ENCODE measurements around the gene HOXD11.

The HOXD11 gene

DNA sequence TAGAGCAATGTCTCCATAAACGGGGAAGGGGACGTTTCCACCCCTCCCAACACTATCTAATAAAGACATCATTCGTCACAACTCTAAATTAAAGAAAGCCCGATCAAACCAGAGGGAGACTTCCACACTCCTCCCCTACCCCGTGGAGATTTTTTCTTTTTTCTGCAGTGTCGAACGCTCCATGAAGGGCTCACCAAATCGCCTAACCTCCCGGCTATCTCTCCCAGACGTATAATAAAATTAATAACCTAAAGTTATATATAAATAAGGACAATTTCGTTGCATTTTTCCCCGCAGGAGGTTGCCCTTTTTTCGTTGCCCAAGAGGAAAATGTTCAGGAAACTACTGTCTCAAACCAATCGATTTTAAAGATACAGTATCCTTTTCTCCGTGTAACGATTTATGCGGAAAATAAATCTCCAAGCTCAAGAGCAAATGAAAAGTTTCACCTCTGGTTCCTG lies 25.7 kb upstream of the HOXD11 start:
- in situ Hi-C loops (cut with MboI; ENCODE audit: low sequenced_read_pairs), result no loop called here

DNA sequence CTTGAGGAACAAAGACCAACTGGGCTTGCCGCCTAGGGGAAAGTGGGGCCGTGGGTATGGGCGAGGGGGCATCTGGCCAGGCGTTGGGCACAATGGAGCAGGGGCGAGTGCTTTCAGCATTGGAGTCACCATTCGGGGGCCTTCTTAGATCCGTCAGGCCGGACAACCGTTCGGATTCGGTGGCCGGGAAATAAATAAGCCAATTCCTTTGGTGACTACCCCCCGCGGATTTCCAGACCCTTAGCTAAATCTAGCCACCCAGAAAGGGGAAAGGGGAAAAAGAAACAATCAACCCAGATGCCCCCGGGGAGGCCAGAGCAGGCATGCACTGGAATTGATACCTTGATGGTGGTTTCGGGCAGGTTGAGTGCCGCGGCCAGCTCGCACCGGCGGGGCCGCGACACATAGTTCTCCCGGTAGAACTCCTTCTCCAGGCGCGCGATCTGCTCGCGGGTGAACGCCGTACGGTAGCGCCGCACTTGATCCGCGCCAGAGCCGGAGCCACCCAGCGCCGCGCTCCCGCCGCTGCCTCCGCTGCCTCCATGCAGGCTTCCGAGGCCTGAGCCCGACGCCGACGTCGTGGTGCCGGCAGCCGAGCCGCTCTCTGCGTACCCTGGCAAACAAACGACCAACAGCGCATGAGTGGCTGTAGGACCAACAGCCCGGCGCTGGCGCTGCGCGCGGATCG lies 25.1 kb upstream of the HOXD11 start:
- in situ Hi-C loops (cut with MboI; ENCODE audit: low sequenced_read_pairs), result no loop called here

- in situ Hi-C loops (cut with MboI; ENCODE audit: low sequenced_read_pairs), result no loop called here
Measured at GRCh38 chr2:176082525-176082823, 24.6 kb upstream of the HOXD11 start.

- in situ Hi-C loops (cut with MboI; ENCODE audit: low sequenced_read_pairs), result no loop called here
Measured at GRCh38 chr2:176082824-176083751, 24.0 kb upstream of the HOXD11 start.

DNA sequence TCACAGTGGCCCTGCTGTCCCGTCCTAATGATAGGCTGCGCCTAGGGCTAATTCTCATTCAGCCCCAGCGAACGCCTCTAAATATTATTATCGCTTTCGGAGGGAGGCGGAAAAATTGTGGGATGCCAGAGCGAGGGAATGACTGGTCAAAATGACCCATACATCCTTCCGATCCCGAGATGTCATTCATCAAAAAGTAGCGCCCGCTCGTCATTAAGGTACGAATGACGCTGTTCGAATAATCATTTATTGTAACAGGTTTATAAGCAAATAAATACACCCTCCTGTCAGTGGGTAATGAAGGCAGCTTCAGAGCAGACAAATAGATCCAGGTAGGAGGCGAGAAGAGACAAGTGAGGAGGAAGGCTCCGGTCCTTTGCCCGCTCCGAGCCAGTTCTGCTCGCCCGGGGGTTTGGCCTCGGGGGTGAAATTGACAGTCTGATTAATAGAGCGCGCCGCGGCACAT lies 23.3 kb upstream of the HOXD11 start, which contains the start of gene EVX2:
Gene EVX2, minus strand, starts transcription at position 167 of the 466 bp plus-strand sequence. CDS start 186 bp downstream, outside the sequence.
- in situ Hi-C loops (cut with MboI; ENCODE audit: low sequenced_read_pairs), result no loop called here

- in situ Hi-C loops (cut with MboI; ENCODE audit: low sequenced_read_pairs), result no loop called here
Measured at GRCh38 chr2:176084611-176085119, 22.4 kb upstream of the HOXD11 start.

GRCh38 chr2:176085120-176085788 lies 21.8 kb upstream of the HOXD11 start:
- in situ Hi-C loops (cut with MboI; ENCODE audit: low sequenced_read_pairs), result no loop called here

DNA sequence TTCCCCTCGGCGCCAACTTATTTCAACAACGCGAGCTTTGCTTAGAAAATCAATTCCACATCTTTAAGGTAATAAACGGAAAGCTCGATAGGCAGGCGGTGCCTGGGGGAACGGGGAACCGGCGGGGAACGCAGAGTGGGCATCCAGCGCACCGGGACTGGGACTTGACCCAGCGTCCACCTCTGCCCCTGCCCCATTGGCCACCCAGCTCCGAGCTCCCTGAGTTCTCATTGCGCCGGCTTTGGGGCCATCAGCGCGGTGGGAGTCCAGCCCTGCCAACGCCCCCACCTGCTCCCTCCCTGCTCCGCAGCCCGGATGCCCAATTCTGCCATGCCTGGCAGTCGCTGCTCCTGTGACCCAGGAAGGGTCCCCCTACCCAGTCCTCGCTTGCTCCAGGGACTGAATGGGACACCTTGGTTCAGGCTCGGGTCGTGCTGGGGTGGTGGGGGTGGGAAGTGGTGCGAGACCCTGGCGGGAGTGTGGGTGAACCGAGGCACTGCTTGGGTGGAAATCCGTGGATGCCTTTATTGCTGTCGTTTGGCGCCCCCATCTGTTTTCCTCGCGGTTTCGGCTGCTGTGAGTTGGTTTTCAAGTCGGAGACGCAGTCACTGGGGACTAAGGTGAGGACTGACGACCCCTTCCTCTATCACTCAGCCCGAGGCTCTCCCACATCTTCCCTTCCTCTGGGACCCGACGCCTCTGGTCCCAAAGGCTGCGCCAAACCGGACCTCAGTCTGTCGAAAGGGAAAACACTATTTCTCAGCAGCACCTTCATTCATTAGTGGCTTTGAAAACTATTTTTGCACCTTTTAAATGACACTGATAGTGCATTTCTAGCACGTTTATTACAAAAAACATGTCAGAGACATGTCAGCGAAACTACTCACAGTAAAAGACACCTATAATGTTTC lies 21.0 kb upstream of the HOXD11 start:
- in situ Hi-C loops (cut with MboI; ENCODE audit: low sequenced_read_pairs), result no loop called here

DNA sequence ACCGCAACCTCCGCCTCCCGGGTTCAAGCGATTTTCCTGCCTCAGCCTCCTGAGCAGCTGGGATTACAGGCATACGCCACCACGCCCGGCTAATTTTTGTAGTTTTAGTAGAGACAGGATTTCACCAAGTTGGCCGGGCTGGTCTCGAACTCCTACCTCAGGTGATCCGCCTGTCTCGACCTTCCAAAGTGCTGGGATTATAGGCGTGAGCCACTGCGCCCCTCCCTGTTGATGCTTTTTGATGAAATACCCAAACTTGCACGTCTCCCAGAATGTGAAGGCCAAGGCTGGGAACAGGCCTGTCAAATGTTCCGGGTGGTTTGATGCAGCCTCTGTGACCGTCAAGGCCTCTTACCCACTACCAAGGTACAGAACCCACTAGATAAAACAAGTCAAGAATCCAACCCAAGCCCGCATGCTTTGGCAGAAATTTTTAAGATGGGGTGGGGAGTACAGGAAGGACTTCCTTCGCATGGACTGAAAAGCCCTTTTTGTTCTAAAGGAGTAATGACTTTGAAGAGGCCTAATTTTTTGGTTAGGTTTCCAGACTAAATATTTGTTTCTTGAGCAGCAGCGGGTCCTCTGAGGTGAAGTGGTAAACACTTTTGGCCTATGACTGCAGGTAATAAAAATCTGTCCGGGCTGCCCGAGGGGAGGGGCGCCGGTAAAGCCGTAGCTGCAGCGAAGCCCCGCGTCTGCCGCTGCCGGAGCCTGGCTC lies 19.6 kb upstream of the HOXD11 start:
- in situ Hi-C loops (cut with MboI; ENCODE audit: low sequenced_read_pairs), result no loop called here

GRCh38 chr2:176088048-176088936 lies 18.8 kb upstream of the HOXD11 start:
- in situ Hi-C loops (cut with MboI; ENCODE audit: low sequenced_read_pairs), result no loop called here

DNA sequence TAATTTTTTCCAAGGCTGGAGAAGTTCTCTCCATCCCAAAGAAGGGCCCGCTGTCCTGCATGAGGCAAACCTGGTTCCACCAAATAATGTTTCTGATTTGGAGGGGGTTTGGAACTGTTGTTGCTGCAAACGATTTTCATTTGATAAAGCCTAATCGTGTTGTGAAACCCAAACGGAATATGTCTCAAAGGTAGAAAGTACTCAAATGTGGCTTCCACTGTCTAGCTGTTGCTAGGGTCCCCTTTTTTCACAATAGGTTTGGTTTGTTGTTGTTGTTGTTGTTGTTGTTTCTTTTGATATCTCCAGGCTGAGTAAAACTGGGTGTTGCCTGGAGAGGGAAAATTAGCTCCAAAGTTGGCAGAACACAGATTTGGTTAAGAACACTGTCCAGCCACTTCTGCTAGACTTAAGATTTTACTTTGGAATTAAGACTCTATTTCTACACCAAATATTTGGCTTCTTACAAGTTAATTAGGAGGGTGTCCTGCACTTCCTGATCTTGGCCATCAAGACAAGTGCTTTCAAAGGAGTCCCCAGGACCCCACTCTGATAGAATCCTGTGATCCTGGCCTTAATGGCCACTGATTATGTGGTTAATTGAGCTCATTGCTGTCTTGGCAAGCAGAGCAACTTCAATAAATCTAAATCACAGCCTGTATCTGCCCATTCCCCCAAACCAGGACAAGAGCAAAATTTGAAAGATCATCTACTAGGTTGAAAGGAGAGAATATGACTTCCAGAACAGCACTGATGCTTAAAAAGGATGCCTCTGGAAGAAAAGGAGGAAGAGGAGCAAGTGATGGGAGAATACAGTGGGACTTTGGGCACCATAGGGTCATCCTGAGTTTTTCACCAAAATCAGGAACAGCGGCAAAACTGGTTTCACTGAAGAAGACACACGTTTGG lies 17.9 kb upstream of the HOXD11 start:
- in situ Hi-C loops (cut with MboI; ENCODE audit: low sequenced_read_pairs), result no loop called here

GRCh38 chr2:176089843-176090395 lies 17.2 kb upstream of the HOXD11 start:
- in situ Hi-C loops (cut with MboI; ENCODE audit: low sequenced_read_pairs), result loop anchor here (10.0 kb wide), 2 partner anchors 395 to 725 kb away; no protein-coding TSS in a partner anchor

DNA sequence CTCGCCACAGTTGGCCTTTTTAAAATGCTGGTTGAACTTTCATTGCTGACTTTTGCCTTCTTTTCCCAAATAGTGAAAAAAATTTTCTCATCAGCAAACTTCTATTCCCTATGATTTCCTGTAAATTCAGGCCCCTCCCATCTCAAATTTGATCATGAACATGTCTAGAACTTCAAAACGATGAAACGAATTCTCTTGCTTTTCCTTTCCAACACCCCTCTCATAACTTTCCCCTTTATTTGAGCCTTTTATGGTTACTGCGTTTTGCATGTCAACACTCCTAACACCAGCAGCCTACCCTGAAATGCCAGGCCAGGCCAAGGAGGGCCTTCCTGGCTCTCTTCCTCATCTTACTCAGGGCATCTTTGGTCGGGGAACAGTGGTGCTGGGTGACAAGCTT lies 16.2 kb upstream of the HOXD11 start:
- in situ Hi-C loops (cut with MboI; ENCODE audit: low sequenced_read_pairs), result loop anchor here (10.0 kb wide), 2 partner anchors 396 to 726 kb away; no protein-coding TSS in a partner anchor

- in situ Hi-C loops (cut with MboI; ENCODE audit: low sequenced_read_pairs), result loop anchor here (10.0 kb wide), 2 partner anchors 397 to 727 kb away; no protein-coding TSS in a partner anchor
Measured at GRCh38 chr2:176091329-176092258, 15.5 kb upstream of the HOXD11 start.

DNA sequence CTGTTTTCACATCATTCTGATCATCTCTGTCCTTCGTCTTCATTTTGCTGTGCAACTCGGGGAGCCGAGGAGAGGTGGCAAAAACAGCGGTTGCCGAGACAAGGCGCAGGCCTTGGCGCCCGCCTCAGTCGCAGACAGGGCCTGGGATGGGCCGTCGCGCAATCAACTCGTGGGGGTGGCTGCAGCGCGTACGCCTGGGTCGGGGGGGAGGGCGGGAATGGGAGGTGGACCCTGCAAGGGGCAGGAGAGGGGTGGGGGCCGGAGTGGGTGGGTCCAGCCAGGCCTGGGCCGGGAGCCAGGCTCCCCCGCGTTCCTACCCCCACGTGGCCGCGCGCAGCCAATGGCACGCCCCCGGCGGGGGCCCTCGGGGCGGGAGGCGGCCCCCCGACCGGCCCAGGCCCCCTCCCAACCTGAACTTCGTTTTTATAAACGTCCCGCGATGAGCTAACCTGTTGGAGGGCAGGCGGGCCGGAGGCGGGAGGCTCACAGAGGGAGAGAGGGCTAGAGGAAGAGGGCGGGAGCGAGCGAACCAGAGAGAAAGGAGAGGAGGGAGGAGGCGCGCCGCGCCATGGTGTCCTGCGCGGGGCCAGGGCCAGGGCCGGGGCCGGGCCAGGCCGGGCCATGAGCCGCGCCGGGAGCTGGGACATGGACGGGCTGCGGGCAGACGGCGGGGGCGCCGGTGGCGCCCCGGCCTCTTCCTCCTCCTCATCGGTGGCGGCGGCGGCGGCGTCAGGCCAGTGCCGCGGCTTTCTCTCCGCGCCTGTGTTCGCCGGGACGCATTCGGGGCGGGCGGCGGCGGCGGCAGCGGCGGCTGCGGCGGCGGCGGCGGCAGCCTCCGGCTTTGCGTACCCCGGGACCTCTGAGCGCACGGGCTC lies 14.6 kb upstream of the HOXD11 start, which contains the start of gene HOXD13:
Gene HOXD13, plus strand, starts transcription at position 452 of the 875 bp plus-strand sequence. Its CDS starts 170 bp downstream, at position 622.
- in situ Hi-C loops (cut with MboI; ENCODE audit: low sequenced_read_pairs), result loop anchor here (10.0 kb wide), 2 partner anchors 398 to 728 kb away; no protein-coding TSS in a partner anchor

Data from HL-60/S4 (cell line).